Measurements from ENCODE around the gene MRPL36.

Gene MRPL36

GRCh38 chr5:1750469-1750868 lies 49.2 kb downstream of the MRPL36 start:
- no peak for TF ChIP-seq POLR2A (IDR thresholded peaks at IDR 0.05; ENCODE audit: low read depth, low read length)
- FAIRE-seq (no peak), DNase-seq (ENCODE audit: insufficient read length, low spot score) (no peak)

GRCh38 chr5:1749346-1750124 lies 50.1 kb downstream of the MRPL36 start:
- no peak for TF ChIP-seq POLR2A (IDR thresholded peaks at IDR 0.05; ENCODE audit: low read depth, low read length)
- no peak for FAIRE-seq
- no peak for DNase-seq (ENCODE audit: insufficient read length, low spot score)

GRCh38 chr5:1748845-1749244 lies 50.8 kb downstream of the MRPL36 start:
- DNase-seq (ENCODE audit: insufficient read length, low spot score) = no peak
- TF ChIP-seq POLR2A (IDR thresholded peaks at IDR 0.05; ENCODE audit: low read depth, low read length) = no peak
- no peak for FAIRE-seq
